GM21825 (cell line): ENCODE data around the gene NOXO1.
A peak's percentile ranks its signal among the peaks of the same experiment; 100 is the strongest.

Experiments
- ATAC-seq: cut with Tn5 transposase; IDR thresholded peaks from one replicate; pipeline ENCODE4 v1.9.1; 2021; ENCODE audit warnings: mild to moderate bottlenecking, moderate library complexity; ENCODE audit not compliant: unreplicated experiment

Gene NOXO1

GRCh38 chr16:1980030-1980769 is 1.1 kb downstream of the NOXO1 start:
- ATAC-seq: no peak

- no peak for ATAC-seq
Observed at GRCh38 chr16:1979271-1980029, 1.8 kb downstream of the NOXO1 start.

DNA sequence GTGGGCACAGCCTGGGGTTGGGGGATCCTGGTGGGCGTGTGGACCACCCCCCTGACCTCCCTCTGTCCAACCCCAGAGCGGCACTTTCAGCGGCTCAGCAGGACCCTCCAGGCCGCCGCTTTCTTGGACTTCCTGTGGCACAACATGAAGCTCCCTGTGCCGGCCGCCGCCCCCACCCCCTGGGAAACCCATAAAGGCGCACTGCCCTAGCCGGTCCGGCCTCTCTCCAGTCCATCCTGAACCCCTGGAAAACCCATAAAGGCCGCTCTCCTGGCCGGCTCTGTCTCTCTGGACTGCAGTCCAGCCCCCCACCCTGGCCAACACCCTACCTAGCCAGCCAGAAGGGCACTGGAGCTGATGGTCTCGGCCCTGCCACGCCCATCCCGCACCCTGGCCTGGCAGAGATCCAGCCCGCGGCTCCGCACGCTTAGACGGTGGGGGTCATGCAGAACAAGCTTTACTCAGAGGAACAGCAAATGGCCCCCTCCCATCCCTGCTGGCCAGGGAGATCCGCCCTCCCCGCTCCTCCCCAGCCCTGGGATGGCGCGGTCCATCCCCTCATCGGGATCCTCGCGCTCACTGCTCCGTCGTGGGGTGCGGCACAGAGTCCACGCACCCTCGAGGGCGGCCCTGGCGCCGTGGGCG is 2.7 kb downstream of the NOXO1 start:
- ATAC-seq: no peak

DNA sequence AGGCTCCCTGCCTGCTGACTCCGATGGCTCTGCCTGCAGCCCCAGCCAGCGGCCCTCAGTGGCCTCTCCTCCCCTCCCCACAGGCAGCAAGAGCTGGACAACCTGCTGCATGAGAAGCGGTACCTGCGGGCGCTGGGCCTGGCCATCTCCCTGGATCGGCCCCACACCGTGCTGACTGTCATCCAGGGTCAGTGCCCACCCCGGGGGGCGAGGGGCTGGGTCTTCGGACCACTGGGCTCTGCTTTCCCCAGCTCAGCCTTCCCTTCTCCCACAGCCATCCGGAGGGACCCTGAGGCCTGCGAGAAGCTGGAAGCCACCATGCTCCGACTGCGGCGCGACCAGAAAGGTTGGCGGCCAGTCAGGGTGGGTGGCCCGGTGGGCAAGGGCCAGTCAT is 3.4 kb downstream of the NOXO1 start:
- no peak for ATAC-seq

DNA sequence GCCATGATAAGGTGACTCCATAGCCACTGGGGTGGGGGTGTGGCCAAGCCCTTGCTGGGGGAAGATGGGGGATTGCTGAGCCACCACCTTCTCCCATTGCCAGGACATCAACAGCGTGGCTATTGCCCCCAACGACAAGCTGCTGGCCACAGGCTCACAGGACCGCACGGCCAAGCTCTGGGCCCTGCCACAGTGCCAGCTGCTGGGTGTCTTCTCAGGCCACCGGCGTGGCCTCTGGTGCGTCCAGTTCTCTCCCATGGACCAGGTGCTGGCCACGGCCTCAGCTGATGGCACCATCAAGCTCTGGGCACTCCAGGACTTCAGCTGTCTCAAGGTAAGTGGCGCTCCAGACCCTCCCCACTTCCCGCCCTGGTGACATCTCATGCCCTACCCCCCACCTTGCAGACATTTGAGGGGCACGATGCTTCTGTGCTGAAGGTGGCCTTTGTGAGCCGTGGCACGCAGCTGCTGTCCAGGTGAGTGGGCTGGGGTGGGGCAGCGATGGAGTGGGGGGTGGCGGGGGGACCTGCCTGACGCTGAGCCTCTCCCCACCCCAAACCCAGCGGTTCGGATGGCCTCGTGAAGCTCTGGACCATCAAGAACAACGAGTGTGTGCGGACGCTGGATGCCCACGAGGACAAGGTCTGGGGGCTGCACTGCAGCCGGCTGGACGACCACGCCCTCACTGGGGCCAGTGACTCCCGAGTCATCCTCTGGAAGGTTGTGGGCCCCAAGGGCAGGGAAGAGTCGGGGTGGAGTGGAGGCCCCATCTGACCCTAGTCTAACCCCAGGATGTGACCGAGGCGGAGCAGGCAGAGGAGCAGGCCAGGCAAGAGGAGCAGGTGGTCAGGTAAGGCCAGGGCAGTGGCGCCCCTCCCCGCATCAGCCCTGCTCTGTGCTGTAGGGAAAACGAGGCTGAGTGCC is 4.1 kb downstream of the NOXO1 start:
- no peak for ATAC-seq

DNA sequence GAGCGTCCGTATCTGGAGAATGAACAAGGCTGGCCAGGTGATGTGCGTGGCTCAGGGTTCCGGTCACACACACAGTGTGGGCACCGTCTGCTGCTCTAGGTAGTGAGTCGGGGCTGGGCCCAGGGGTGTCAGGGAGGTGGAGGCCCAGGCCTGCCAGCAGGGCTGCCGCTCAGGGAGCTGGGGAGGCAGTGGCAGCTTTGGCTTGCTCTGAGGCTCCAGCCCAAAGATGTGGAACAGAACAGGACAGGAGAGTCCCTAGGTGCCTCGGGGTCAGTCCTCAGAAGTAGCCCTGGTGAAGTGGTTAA is 5.1 kb downstream of the NOXO1 start:
- ATAC-seq: no peak

- no peak for ATAC-seq
Observed at GRCh38 chr16:1975432-1976215, 5.6 kb downstream of the NOXO1 start.

DNA sequence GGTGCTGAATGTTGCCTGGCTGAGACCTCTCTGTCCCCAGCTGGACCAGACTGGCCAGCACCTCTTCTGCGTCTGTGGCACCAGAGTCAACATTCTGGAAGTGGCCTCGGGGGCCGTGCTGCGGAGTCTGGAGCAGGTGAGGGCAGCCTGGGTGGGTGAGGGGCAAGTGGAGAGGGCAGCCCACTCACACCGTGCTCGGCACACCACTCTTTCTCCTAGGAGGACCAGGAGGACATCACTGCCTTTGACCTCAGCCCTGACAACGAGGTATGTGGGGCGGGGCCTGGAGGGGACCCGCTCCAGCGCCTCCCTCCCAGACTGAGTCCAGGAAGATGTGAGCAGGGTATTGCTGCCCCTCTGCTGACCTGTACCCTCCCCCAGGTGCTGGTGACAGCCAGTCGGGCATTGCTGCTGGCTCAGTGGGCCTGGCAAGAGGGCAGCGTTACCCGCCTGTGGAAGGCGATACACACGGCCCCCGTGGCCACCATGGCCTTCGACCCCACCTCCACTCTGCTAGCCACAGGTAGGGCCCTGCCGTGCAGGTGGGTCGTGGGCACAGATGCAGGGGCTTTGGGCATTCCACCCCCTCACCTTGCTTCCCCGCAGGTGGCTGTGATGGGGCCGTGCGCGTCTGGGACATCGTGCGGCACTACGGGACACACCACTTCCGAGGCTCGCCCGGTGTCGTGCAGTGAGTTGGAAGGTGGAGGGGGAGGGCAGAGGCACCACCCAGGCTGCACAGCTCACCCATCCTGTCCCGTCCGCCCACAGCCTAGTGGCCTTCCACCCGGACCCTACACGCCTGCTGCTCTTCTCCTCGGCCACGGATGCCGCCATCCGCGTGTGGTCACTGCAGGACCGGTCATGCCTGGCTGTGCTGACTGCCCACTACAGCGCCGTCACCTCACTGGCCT is 6.9 kb downstream of the NOXO1 start:
- ATAC-seq: no peak

GRCh38 chr16:1973461-1974156 is 7.7 kb downstream of the NOXO1 start:
- ATAC-seq: no peak

GRCh38 chr16:1972490-1972877 is 8.8 kb downstream of the NOXO1 start:
- no peak for ATAC-seq

DNA sequence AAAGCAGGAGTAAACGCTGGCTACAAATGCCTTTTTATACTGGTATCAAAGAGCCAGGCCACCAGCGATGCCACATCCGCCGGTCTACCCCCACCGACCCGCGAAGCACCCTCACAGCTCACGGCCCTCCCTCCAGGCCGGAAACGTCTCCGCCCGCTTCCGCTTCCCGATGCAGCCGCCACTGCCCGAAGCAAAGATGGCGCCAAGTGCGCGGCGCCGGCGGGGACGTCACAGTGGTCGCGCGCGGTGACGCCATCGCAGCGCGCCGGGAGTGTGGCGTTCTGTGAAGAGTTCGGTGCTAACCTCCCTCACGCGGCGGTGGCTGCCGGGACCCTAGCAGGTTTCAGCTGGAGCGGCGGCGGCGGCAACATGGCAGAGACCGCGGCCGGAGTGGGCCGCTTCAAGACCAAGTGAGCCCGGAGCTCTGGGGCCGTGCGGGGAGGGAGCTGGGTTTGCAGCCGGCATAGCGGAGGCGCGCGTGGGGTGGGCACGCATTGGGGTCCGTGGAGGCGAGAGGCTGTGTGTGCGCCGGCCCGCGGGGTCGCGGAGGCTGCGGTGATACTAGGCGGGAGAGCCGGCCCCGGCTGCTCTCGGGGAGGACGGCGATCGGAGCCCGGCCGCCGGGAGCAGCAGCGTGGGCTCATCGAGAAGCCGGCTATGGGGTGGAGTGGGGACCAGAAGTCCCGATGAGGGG is 9.3 kb downstream of the NOXO1 start, which contains the start of gene TBL3:
Gene TBL3 (plus strand): TSS at position 258 of the 694 bp plus-strand sequence. CDS start 112 bp downstream, at position 370.
- ATAC-seq: peak; percentile 71

DNA sequence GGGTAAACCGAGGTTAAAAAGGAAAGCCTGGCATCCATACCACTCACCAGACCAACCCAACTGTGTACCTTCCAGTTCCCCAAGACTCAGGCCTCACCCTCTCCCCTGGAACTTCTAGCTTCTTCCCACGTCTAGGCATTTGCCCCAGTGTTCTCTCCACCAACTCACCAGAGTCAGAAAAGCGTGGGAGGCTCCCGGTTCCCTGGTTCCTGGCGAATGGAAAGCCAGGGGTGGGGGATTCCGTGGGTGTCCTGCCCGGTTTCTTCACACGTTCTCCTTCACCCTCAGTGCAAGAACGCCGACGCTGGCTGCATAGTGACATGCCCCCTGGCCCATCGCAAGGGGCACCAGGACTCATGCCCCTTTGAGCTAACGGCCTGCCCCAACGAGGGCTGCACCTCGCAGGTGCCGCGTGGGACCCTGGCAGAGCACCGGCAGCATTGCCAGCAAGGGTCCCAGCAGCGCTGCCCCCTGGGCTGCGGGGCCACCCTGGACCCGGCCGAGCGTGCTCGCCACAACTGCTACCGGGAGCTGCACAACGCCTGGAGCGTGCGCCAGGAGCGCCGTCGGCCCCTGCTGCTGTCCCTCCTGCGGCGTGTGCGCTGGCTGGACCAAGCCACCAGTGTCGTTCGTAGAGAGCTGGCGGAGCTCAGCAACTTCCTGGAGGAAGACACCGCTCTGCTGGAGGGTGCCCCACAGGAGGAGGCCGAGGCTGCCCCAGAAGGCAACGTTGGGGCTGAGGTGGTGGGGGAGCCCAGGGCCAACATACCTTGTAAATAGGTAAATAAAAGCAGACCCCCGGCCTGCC is 12.9 kb downstream of the NOXO1 start:
- no peak for ATAC-seq

GRCh38 chr16:1966460-1966859 is 14.8 kb downstream of the NOXO1 start, which contains the start of gene RNF151:
RNF151 (plus strand) TSS chr16:1966856; CDS start chr16:1966882, 26 bp downstream.
- no peak for ATAC-seq

DNA sequence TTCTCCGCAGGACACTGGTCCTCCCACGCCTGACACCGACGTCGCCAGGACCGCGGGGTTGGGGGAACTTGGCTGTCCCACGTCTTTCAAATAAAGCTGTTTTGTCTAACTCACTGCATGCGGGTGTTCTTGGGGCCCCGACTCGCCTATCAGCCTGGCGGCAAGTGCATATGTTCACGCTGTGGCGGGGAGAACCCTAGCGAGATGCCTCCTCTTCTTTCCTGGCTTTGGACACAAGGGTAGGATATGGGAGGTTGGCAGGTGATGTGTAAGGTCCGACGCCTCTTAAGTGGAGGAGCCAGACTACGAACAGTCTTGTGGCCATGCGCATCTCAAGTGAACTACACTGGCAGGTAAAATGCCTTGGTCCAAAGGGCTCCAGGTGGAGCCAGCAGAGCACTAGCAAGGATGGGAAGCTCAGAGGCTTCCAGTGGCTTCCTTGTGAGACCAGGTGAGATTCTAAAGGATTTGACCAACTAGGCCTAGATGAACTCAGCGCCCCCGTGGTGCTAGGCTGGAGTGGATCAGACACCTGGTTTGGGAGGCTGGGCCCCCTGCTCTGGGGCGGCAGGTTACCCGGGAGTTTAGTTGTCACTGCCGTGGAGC is 15.8 kb downstream of the NOXO1 start:
- no peak for ATAC-seq

- peak; percentile 66 for ATAC-seq
Observed at GRCh38 chr16:1964506-1965395, 16.5 kb downstream of the NOXO1 start, which contains the start of gene RPS2. RPS2 (minus strand) TSS chr16:1964826; CDS start chr16:1964625, 201 bp downstream.
